ENCODE results near the gene ADIPOR2. TPM values are rescaled to one million over a fixed set of nuclear protein-coding genes. Genes with fewer than 3 reads are reported as not detected.

The ADIPOR2 gene
- total and polyA plus RNA-seq, 10 of the 15 experiments (the other 5 are each of a cell fraction or from before 2014, with no cell fraction given): 8.6 to 65.0 (median 38.0) TPM

- no peak for TF ChIP-seq HCFC1 (IDR thresholded peaks at IDR 0.05; ENCODE audit: low read length)
- peaks cover 13% of the 10 kb centered on the region for H3K9me3 ChIP-seq (replicated peaks; ENCODE audit: control insufficient read depth, insufficient read depth, low read length)
- CTCF ChIA-PET: interaction anchor here (0.6 kb wide), 2 partner anchors 21 to 42 kb away, joined by 3 read pairs; no protein-coding TSS in a partner anchor
- no TSS peak for BruUV-seq (replicated peaks)
- ATAC-seq: no peak
- H3K79me2 ChIP-seq (ENCODE audit: control insufficient read depth, insufficient read depth, low read length): peaks cover 35% of the 10 kb centered on the region
- RAD21 ChIA-PET (ENCODE audit: unreplicated experiment): no interaction called here
- in situ Hi-C loops (cut with MboI): no loop called here
- H3K36me3 ChIP-seq (ENCODE audit: control insufficient read depth in 2 of 2, insufficient read depth in 2 of 2, low read length in 1 of 2): peaks cover 1 to 7% of the 10 kb centered on the region in 2 experiments; a peak in 2 of 4 replicates
- POLR2A ChIA-PET: no interaction called here
- no peaks in the 10 kb centered on the region for H3K27me3 ChIP-seq (replicated peaks in 1 of 2; ENCODE audit: control insufficient read depth in 2 of 2, insufficient read depth in 2 of 2, low read length in 1 of 2)
- no peak overlapping the region for H3K4me3 ChIP-seq
- no peak for DNase-seq (ENCODE audit: low read depth, low spot score)
- no peak overlapping the region for H3K27ac ChIP-seq (ENCODE audit: control insufficient read depth, insufficient read depth)
- FAIRE-seq: no peak
- no peak overlapping the region for H3K9ac ChIP-seq (ENCODE audit: control insufficient read depth, insufficient read depth, low read length)
- SMC1A ChIA-PET (ENCODE audit: uncharacterized antibody, unreplicated experiment): no interaction called here
- no peaks in the 10 kb centered on the region for H3K4me1 ChIP-seq (ENCODE audit: control insufficient read depth, insufficient read depth, low read length)
- 100% methylated on average over 5 of the region's 5 CpGs for WGBS (ENCODE audit: insufficient coverage, insufficient replicate concordance, low lambda C conversion rate, missing lambda C conversion rate)
- H4K20me1 ChIP-seq (ENCODE audit: control insufficient read depth, insufficient read depth): no peaks in the 10 kb centered on the region
- intact Hi-C loops (cut with micrococcal nuclease; ENCODE audit: unreplicated experiment): loop anchor here (5.0 kb wide), 1 partner anchor 57 kb away; the partner anchor contains the start of gene ADIPOR2
- no peak overlapping the region for H3K4me2 ChIP-seq (ENCODE audit: control insufficient read depth, insufficient read depth)
- H2AFZ ChIP-seq (ENCODE audit: control insufficient read depth, low read depth, low read length): no peak overlapping the region
Measured at GRCh38 chr12:1749019-1749418, 58.1 kb downstream of the ADIPOR2 start.

DNA sequence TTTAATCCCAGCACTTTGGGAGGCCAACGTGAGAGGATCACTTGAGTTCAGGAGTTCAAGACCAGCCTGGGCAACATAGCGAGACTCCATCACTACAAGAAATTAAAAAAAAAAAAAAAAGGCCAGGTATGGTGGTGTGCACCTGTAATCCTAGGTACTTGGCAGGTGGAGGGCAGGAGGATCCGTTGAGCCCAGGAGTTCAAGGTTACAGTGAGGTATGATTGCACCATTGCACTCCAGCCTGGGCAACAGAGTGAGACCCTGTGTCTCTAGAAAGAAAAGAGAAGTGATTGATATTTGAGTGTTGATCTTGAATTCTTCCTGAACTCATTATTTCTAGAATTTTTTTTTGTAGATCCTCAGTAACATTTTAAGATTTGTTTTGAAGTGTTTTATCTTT is 59.4 kb downstream of the ADIPOR2 start:
- WGBS (ENCODE audit: insufficient coverage, insufficient replicate concordance, low lambda C conversion rate, missing lambda C conversion rate): 86% methylated on average over 3 of the region's 3 CpGs
- Histone ChIP-seq H3K79me2 (ENCODE audit: control insufficient read depth, insufficient read depth, low read length) (peaks cover 28% of the 10 kb centered on the region), H3K9me3 (replicated peaks; ENCODE audit: control insufficient read depth, insufficient read depth, low read length) (peaks cover 8% of the 10 kb centered on the region), H2AFZ (ENCODE audit: control insufficient read depth, low read depth, low read length) (no peak overlapping the region), H3K4me1 (ENCODE audit: control insufficient read depth, insufficient read depth, low read length) (no peaks in the 10 kb centered on the region), H3K27me3 (replicated peaks in 1 of 2; ENCODE audit: control insufficient read depth in 2 of 2, insufficient read depth in 2 of 2, low read length in 1 of 2) (no peaks in the 10 kb centered on the region), H4K20me1 (ENCODE audit: control insufficient read depth, insufficient read depth) (no peaks in the 10 kb centered on the region), H3K4me2 (ENCODE audit: control insufficient read depth, insufficient read depth) (no peak overlapping the region), H3K27ac (ENCODE audit: control insufficient read depth, insufficient read depth) (no peak overlapping the region), H3K9ac (ENCODE audit: control insufficient read depth, insufficient read depth, low read length) (no peak overlapping the region), H3K36me3 (ENCODE audit: control insufficient read depth in 2 of 2, insufficient read depth in 2 of 2, low read length in 1 of 2) (peaks cover 0 to 8% of the 10 kb centered on the region in 2 experiments; a peak in 1 of 4 replicates), H3K4me3 (no peak overlapping the region)
- ATAC-seq: no peak
- intact Hi-C loops (cut with micrococcal nuclease; ENCODE audit: unreplicated experiment) (no loop called here), in situ Hi-C loops (cut with MboI) (no loop called here)
- no peak for DNase-seq (ENCODE audit: low read depth, low spot score)
- RAD21 ChIA-PET (ENCODE audit: unreplicated experiment): no interaction called here
- no peak for FAIRE-seq
- POLR2A ChIA-PET: interaction anchor here (0.7 kb wide), 1 partner anchor 22 kb away, joined by 4 read pairs; no protein-coding TSS in a partner anchor
- SMC1A ChIA-PET (ENCODE audit: uncharacterized antibody, unreplicated experiment): interaction anchor here (0.7 kb wide), 1 partner anchor 127 kb away, joined by 4 read pairs; no protein-coding TSS in a partner anchor
- CTCF ChIA-PET: no interaction called here
- no TSS peak for BruUV-seq (replicated peaks)
- TF ChIP-seq BHLHE40 (IDR thresholded peaks at IDR 0.05; ENCODE audit: borderline replicate concordance in 1 of 2, low read depth in 2 of 2, low read length in 1 of 2): no peak
- no peak for TF ChIP-seq SMARCA5 (IDR thresholded peaks at IDR 0.05)
- TF ChIP-seq MXI1 (IDR thresholded peaks at IDR 0.05; ENCODE audit: low read depth, low read length): no peak
- no peak for TF ChIP-seq RUNX3 (IDR thresholded peaks at IDR 0.05; ENCODE audit: low read length)
- TF ChIP-seq BACH1 (IDR thresholded peaks at IDR 0.05; ENCODE audit: borderline replicate concordance): no peak
- TF ChIP-seq WRNIP1 (IDR thresholded peaks at IDR 0.05; ENCODE audit: borderline replicate concordance, low read depth, low read length): no peak
- TF ChIP-seq ZBED1 (IDR thresholded peaks at IDR 0.05; ENCODE audit: borderline replicate concordance): no peak
- TF ChIP-seq FOXK2 (IDR thresholded peaks at IDR 0.05): no peak
- TF ChIP-seq YY1 (IDR thresholded peaks at IDR 0.05; ENCODE audit: low read depth, low read length): no peak
- no peak for TF ChIP-seq POLR2A (IDR thresholded peaks at IDR 0.05; ENCODE audit: low read depth, low read length)
- TF ChIP-seq TARDBP (IDR thresholded peaks at IDR 0.05; ENCODE audit: borderline replicate concordance): no peak
- TF ChIP-seq CEBPZ (IDR thresholded peaks at IDR 0.05; ENCODE audit: low read depth, low read length): no peak
- TF ChIP-seq HDGF (IDR thresholded peaks at IDR 0.05): no peak

Measured in GM12878 (cell line).